B cell (primary cell): Measurements from ENCODE around the gene DNAJC4. TPM values are rescaled to one million over a fixed set of nuclear protein-coding genes. Genes with fewer than 3 reads are reported as not detected.

ENCODE experiments used
- ATAC-seq: fragments of 200-7000 bp; cut with Tn5 transposase; one replicate; pipeline ENCODE4 v1.10.0; 2021; ENCODE audit warnings: low read depth, mild to moderate bottlenecking, moderate number of reproducible peaks, moderate library complexity
- CTCF ChIA-PET: fragments of 350-600 bp; sonication (Branson Sonifier 250); formaldehyde crosslinking; loops from one replicate; lab custom pipeline; 2021; ENCODE audit warnings: antibody characterized with exemption, inconsistent platforms; lab: Charles Lee
- POLR2A ChIA-PET: fragments of 350-600 bp; sonication (Branson Sonifier 250); formaldehyde crosslinking; loops from one replicate; lab custom pipeline; 2021; ENCODE audit warnings: antibody characterized with exemption; lab: Charles Lee
- DNase-seq: peaks from one replicate; pipeline ENCODE4 v3.0.0; 2013
- H2AFZ ChIP-seq: 2 replicates; pipeline ENCODE4 v1.6.1; 2012; ENCODE audit warnings: mild to moderate bottlenecking, low read depth, low read length; ENCODE audit not compliant: insufficient read depth, poor library complexity, severe bottlenecking
- H3K27ac ChIP-seq, 2 donors: 1 replicate in 1 of 2; 2 replicates in 1 of 2; pipeline ENCODE4 v1.5.1; 2012 to 2013; ENCODE audit warnings: low read length in 2 of 2, mild to moderate bottlenecking in 2 of 2, moderate library complexity in 1 of 2
- H3K27me3 ChIP-seq, 4 experiments: fragments of 200-600 bp in 1 of 4; sonication (generic) in 1 of 4; replicated peaks in 1 of 4; 1 replicate in 2 of 4; 2 replicates in 2 of 4; pipeline versions ENCODE4 v1.6.1 to v1.7.0; 2013 to 2016; ENCODE audit warnings: low read length in 3 of 4, mild to moderate bottlenecking in 2 of 4, mixed read lengths in 1 of 4, moderate library complexity in 1 of 4; ENCODE audit not compliant: insufficient read depth in 4 of 4, control insufficient read depth in 3 of 4; ENCODE audit errors: control extremely low read depth in 1 of 4
- H3K36me3 ChIP-seq, 2 experiments: replicated peaks in 1 of 2; 1 replicate in 1 of 2; 2 replicates in 1 of 2; pipeline versions ENCODE4 v1.6.1 to v1.7.1; 2013; ENCODE audit warnings: low read length in 1 of 2; ENCODE audit not compliant: insufficient read depth in 2 of 2, control insufficient read depth in 1 of 2; ENCODE audit errors: control extremely low read depth in 1 of 2, extremely low read depth in 1 of 2
- H3K4me1 ChIP-seq, 2 donors: fragments of 200-600 bp in 1 of 2; sonication (generic) in 1 of 2; 1 replicate in 1 of 2; 2 replicates in 1 of 2; pipeline versions ENCODE4 v1.5.1 to v1.6.1; 2013 to 2017; ENCODE audit warnings: low read length in 2 of 2; ENCODE audit not compliant: control insufficient read depth in 2 of 2, insufficient read depth in 2 of 2
- H3K4me2 ChIP-seq: replicated peaks from 2 replicates; pipeline ENCODE3; 2012; ENCODE audit warnings: mild to moderate bottlenecking, low read depth, low read length; ENCODE audit not compliant: poor library complexity, severe bottlenecking
- H3K4me3 ChIP-seq, 5 experiments: fragments of 200-600 bp in 1 of 5; sonication (generic) in 1 of 5; 1 replicate in 3 of 5; 2 replicates in 2 of 5; pipeline versions ENCODE4 v1.5.1 to v1.7.0; 2011 to 2016; ENCODE audit warnings: low read length in 4 of 5, mild to moderate bottlenecking in 4 of 5, low read depth in 2 of 5, control low read depth in 1 of 5, moderate library complexity in 1 of 5; ENCODE audit not compliant: insufficient read depth in 1 of 5; ENCODE audit errors: control extremely low read depth in 1 of 5, extremely low read depth in 1 of 5
- H3K79me2 ChIP-seq: fragments of 200-600 bp; sonication (generic); one replicate; pipeline ENCODE4 v1.6.0; 2016; ENCODE audit warnings: low read length; ENCODE audit not compliant: control insufficient read depth, insufficient read depth
- H3K9ac ChIP-seq: fragments of 200-600 bp; sonication (generic); 2 replicates; pipeline ENCODE4 v1.6.1; 2017; ENCODE audit warnings: mild to moderate bottlenecking, low read length, moderate library complexity
- H3K9me3 ChIP-seq, 3 donors: one replicate each; pipeline versions ENCODE4 v1.6.1 to v1.7.1; 2013; ENCODE audit warnings: low read length in 2 of 3; ENCODE audit not compliant: control insufficient read depth in 2 of 3, insufficient read depth in 1 of 3; ENCODE audit errors: control extremely low read depth in 1 of 3
- H4K20me1 ChIP-seq: 2 replicates; pipeline ENCODE4 v1.6.0; 2012; ENCODE audit warnings: mild to moderate bottlenecking, low read length; ENCODE audit not compliant: insufficient read depth, control insufficient read depth, poor library complexity, severe bottlenecking
- H3K27ac Mint-ChIP-seq: one replicate; pipeline ENCODE4 v1.8.0; 2021; ENCODE audit warnings: mixed read lengths
- H3K27me3 Mint-ChIP-seq: one replicate; pipeline ENCODE4 v1.8.0; 2021; ENCODE audit warnings: mixed read lengths
- H3K4me1 Mint-ChIP-seq: one replicate; pipeline ENCODE4 v1.8.0; 2021; ENCODE audit warnings: mixed read lengths
- H3K4me3 Mint-ChIP-seq: one replicate; pipeline ENCODE4 v1.8.0; 2021; ENCODE audit warnings: mixed read lengths
- H3K9me3 Mint-ChIP-seq: one replicate; pipeline ENCODE4 v1.8.0; 2022; ENCODE audit warnings: mixed read lengths; ENCODE audit not compliant: insufficient read depth
- CTCF ChIP-seq: fragments of 200-600 bp; IDR thresholded peaks from one replicate; pipeline ENCODE4 v1.8.0; 2022; ENCODE audit warnings: antibody characterized with exemption, mild to moderate bottlenecking
- EZH2 ChIP-seq: IDR thresholded peaks from 2 replicates; pipeline ENCODE4 v1.6.1; 2012; ENCODE audit warnings: borderline replicate concordance, low read depth, mild to moderate bottlenecking, moderate library complexity, low read length; ENCODE audit not compliant: insufficient read depth, poor library complexity, severe bottlenecking
- WGBS: methylation state at CpG from one replicate; pipeline ENCODE4 v1.1.5; 2013; ENCODE audit warnings: missing lambda C conversion rate; ENCODE audit not compliant: insufficient coverage; 5-methylcytosine and 5-hydroxymethylcytosine counted together
- intact Hi-C: fragments of 100-400 bp; cut with micrococcal nuclease; formaldehyde crosslinking; loops from one replicate; pipeline ENCODE4 v1.10.0; 2022
- polyA plus RNA-seq: library from polyadenylated mRNA; depleted of rRNA; stranded (reverse); fragments of >200 nt; gene quantifications from 2 replicates; pipeline ENCODE4 v1.2.3, GENCODE V29; 2012
- total RNA-seq, 2 donors: library from RNA; stranded (reverse); fragments of 120-200 nt in 1 of 2; gene quantifications; 1 replicate in 1 of 2; 2 replicates in 1 of 2; pipeline versions ENCODE4 v1.2.3 to v1.2.4, GENCODE V29; 2013 to 2022

DNAJC4 gene
- total and polyA plus RNA-seq, 2 donors (not counting 1 experiment from before 2014, with no cell fraction given), result 74.4 to 105 TPM

GRCh38 chr11:64238076-64238475 lies 7.7 kb downstream of the DNAJC4 start:
- Histone ChIP-seq H4K20me1 (peaks cover 26% of the 10 kb centered on the region), H2AFZ (no peak overlapping the region), H3K9me3 (no peaks in the 10 kb centered on the region), H3K79me2 (peaks cover 25% of the 10 kb centered on the region), H3K36me3 (peaks cover 0 to 30% of the 10 kb centered on the region in 2 experiments), H3K4me3 (no peak overlapping the region), H3K9ac (no peak overlapping the region), H3K27ac (peak overlapping the region; percentile 53 to 98), H3K27me3 (no peaks in the 10 kb centered on the region), H3K4me1 (peaks cover 35 to 69% of the 10 kb centered on the region in 2 donors), H3K4me2 (peak overlapping the region; percentile 38)
- Mint-ChIP-seq H3K4me1 (peaks cover 56% of the 10 kb centered on the region), H3K27ac (peak overlapping the region; percentile 90), H3K27me3 (no peaks in the 10 kb centered on the region), H3K4me3 (peak overlapping the region; percentile 53), H3K9me3 (no peaks in the 10 kb centered on the region)
- 74% methylated on average over 9 of the region's 9 CpGs for WGBS
- CTCF ChIA-PET, result interaction anchor here (1.1 kb wide), 1 partner anchor 30 kb away, joined by 3 read pairs; no protein-coding TSS in a partner anchor
- intact Hi-C loops, result no loop called here
- DNase-seq (peak; percentile 61), ATAC-seq (no peak)
- TF ChIP-seq CTCF, result no peak
- no peak for TF ChIP-seq EZH2
- POLR2A ChIA-PET, result interaction anchor here (1.0 to 1.6 kb wide), 3 partner anchors 12 to 54 kb away, joined by 3 to 4 read pairs (median 3); partner anchors contain the start of genes NUDT22 and TRPT1

- no peak for DNase-seq
- POLR2A ChIA-PET, result interaction anchor here (0.9 to 1.3 kb wide), 2 partner anchors 13 to 264 kb away, joined by 3 to 4 read pairs; partner anchors contain the start of genes COX8A, NUDT22 and TRPT1
Measured at GRCh38 chr11:64238999-64239398, 8.7 kb downstream of the DNAJC4 start.

More at GRCh38 chr11:64238999-64239398, 8.7 kb downstream of the DNAJC4 start:
- H3K4me2 ChIP-seq, result no peak overlapping the region
- H3K4me3 Mint-ChIP-seq, result peak overlapping the region; percentile 41
- H2AFZ ChIP-seq, result no peak overlapping the region
- no peak for ATAC-seq
- no peaks in the 10 kb centered on the region for H3K27me3 Mint-ChIP-seq
- H3K4me1 Mint-ChIP-seq, result peaks cover 64% of the 10 kb centered on the region
- TF ChIP-seq EZH2 (no peak), CTCF (no peak)
- H3K9me3 Mint-ChIP-seq, result no peaks in the 10 kb centered on the region
- CTCF ChIA-PET, result no interaction called here
- H3K4me1 ChIP-seq, result peaks cover 28 to 62% of the 10 kb centered on the region in 2 donors
- peaks cover 0 to 36% of the 10 kb centered on the region in 2 experiments for H3K36me3 ChIP-seq
- H3K9me3 ChIP-seq, result no peaks in the 10 kb centered on the region
- intact Hi-C loops, result no loop called here
- H3K27me3 ChIP-seq, result no peaks in the 10 kb centered on the region
- peaks cover 25% of the 10 kb centered on the region for H3K79me2 ChIP-seq
- WGBS, result 92% methylated on average over 4 of the region's 5 CpGs
- peak overlapping the region in 1 of 2 donors; percentile 98 for H3K27ac ChIP-seq
- peak overlapping the region; percentile 90 for H3K27ac Mint-ChIP-seq
- no peak overlapping the region for H3K9ac ChIP-seq
- H3K4me3 ChIP-seq, result no peak overlapping the region
- H4K20me1 ChIP-seq, result peaks cover 21% of the 10 kb centered on the region
